GM12801 (cell line): Measurements from ENCODE around the gene UAP1L1.
A peak's percentile ranks its signal among the peaks of the same experiment; 100 is the strongest.

ENCODE experiments used
- TF ChIP-seq, protein P1 (sequence below): IDR thresholded peaks from one replicate; pipeline ENCODE4 v1.5.1; 2011; ENCODE audit warnings: control low read depth; ENCODE audit not compliant: insufficient read length; ENCODE audit errors: extremely low read depth

UAP1L1 gene, protein sequence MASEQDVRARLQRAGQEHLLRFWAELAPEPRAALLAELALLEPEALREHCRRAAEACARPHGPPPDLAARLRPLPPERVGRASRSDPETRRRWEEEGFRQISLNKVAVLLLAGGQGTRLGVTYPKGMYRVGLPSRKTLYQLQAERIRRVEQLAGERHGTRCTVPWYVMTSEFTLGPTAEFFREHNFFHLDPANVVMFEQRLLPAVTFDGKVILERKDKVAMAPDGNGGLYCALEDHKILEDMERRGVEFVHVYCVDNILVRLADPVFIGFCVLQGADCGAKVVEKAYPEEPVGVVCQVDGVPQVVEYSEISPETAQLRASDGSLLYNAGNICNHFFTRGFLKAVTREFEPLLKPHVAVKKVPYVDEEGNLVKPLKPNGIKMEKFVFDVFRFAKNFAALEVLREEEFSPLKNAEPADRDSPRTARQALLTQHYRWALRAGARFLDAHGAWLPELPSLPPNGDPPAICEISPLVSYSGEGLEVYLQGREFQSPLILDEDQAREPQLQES

DNA sequence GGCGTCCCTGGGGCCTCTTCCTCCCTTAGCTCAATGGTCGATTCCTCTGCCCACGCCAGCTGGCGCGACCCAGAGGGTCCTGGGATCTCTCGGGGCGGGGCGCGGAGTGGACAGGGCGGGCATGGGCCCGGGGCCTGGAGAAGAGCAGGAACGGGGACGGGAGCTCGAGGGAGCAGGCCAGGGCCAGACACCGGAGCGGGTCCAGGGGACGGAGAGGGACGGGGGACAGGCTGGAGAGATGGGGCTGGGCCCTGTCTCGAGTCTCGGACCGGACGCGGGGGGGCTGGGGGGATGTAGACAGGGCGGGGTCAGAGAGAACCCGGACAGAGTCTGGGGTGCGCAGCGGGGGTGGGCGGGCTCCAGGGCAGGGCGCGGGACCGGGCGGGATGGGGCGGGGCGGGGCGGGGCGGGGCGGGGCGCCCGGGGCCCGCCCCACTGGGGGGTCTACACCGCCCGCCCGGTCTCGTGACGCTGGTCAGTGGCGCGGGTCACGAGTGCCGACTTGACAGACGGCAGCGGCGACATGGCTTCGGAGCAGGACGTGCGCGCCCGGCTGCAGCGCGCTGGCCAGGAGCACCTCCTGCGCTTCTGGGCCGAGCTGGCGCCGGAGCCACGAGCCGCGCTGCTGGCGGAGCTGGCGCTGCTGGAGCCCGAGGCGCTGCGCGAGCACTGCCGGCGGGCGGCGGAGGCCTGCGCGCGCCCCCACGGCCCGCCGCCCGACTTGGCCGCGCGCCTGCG lies at the start of gene UAP1L1:
TSS of gene UAP1L1 (plus strand) at position 508 of the 738 bp plus-strand sequence. CDS start at position 524, 16 bp downstream.
- TF ChIP-seq, protein P1, sequence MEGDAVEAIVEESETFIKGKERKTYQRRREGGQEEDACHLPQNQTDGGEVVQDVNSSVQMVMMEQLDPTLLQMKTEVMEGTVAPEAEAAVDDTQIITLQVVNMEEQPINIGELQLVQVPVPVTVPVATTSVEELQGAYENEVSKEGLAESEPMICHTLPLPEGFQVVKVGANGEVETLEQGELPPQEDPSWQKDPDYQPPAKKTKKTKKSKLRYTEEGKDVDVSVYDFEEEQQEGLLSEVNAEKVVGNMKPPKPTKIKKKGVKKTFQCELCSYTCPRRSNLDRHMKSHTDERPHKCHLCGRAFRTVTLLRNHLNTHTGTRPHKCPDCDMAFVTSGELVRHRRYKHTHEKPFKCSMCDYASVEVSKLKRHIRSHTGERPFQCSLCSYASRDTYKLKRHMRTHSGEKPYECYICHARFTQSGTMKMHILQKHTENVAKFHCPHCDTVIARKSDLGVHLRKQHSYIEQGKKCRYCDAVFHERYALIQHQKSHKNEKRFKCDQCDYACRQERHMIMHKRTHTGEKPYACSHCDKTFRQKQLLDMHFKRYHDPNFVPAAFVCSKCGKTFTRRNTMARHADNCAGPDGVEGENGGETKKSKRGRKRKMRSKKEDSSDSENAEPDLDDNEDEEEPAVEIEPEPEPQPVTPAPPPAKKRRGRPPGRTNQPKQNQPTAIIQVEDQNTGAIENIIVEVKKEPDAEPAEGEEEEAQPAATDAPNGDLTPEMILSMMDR: no peak

DNA sequence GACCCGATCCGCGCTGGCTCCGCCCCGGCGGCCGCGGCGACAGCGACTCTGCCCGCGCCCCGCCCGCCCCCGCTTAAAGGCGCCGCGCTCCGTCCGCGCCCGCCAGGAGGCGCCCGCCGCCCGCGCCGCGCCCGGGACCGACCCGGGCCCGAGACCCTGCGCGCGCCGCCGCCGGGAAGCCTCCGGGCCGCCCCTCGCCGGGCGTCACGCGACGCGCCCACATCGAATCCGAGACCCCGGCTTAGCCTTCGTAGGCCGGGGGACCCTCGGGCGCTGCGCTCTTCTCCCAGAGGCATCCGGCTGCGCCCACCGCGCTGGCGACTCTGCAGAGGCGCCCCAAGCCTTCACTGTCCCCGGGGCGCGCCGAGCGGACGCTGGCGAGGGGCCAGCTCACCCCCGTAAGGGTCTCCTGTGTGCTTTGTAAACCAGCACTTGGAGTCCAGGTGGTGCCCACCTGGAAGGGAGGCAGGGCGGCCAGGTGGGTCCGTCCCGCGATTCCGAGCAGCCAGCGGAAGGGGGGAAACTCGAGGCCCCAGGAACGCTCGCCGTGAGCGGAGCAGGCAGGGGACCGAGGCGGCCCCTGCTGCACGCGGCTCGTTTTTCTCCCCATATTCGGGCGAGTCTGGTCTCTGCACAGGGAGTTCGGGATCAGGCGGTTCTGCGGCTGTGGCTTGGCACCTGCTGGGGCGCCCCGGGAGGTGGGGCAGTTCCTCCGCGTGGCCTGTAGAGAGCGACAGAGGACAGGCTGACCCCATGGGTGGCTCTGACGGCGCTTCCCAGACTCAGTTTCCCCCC lies 48.9 kb upstream of the UAP1L1 start:
- TF ChIP-seq, protein P1: no peak

DNA sequence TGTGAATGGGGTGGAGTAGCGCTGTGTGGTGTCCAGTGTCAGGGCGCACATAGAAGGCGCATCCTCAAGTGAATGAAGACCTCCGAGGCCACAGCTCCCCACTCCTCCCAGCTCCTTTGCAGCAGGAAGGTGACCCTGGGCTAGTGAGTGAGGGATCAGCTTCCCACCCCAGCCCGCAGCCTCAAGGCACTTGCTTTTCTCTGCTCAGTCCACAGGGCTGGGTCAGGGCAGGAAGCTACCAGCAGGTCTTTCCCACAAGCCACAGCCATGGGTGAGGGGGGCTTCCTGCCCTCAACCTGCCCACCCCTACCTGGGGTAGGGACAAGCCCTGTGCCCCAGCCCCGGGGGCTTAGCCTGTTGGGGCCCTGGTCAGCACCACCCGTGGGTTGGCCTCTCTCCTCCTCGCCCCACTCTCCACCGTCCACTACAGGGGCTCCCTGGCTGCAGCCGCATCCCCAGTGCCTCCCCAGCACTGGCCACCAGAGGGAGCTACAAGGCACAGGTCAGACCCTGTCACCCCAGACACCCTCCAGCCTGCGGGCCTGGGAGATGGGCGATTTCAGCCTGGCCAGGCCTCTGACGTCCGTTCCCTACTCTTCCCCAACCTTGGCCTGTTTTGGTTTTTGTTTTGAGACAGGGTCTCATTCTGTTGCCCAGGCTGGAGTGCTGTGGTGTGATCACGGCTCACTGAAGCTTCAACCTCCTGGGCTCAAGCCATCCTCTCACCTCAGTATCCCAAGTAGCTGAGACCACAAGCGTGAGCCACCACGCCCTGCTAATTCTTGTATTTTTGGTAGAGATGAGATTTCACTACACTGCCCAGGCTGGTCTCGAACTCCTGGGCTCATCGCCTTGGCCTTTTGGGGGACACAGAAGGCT lies 48.0 kb upstream of the UAP1L1 start:
- TF ChIP-seq, protein P1: peak; percentile 35

DNA sequence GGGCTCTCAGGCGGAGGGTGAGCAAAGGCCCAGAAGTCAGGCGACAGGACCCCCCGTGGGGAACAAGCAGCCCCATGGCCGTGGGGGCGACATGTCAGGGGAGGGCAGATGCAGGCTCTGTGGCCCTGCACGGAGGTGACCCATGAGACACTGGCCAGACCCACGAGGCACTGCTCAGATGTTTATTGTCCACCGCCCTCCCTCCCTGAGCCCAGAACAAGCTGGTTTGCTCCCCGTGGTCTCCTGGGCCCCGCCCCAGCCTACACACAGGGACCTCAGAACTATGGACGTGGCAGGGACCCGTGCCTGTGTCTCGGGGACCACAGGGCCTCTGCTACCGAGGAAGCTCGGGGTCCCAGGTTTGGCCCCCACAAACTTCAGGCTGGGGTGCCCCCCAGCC lies 47.3 kb upstream of the UAP1L1 start:
- TF ChIP-seq, protein P1: no peak

DNA sequence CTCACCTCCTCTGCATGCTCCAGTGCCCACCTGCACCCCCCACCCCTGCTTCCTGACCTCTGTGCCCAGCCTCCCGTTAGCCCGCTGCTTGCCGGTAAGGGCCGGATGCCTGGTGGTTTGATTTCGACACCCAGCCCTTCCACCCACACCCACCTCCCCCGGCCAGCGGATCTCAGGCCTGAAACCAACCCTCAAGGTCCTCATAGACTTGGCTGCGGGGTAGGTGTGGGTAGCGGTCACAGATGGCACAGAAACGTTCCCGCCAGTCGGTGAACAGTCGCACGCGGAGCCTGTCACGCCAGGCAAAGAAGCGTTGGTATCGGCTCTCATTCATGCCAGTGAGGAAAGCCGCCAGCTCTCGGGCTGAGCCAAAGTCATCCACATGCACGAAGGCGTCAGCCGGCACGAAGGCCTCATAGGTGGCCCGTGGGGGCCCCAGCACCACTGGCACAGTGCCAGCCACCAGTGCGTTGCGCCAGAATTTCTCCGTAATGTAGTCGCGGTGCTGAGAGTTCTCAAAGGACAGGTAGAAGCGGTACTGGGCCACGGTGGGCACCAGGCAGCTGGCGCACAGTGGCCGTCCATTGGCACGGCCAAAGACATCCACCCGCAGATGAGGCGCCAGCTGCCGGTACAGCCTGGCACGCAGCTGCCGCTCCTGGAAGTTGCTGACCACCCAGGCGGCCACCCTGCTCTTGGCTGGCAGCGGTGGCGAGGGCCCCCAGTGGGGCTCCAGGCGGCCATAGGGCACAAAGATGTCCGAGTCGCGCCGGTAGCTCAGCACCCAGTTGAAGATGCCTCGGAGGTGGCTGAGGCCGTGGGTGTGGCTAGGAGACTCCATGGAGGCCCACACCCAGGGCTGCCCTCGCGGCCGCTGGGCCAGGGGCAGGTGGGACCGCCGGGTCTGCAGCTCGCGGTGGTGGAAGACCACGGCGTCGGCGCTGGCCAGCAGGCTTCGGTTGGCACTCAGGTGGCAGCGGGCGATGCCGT lies 46.5 kb upstream of the UAP1L1 start:
- TF ChIP-seq, protein P1: no peak

DNA sequence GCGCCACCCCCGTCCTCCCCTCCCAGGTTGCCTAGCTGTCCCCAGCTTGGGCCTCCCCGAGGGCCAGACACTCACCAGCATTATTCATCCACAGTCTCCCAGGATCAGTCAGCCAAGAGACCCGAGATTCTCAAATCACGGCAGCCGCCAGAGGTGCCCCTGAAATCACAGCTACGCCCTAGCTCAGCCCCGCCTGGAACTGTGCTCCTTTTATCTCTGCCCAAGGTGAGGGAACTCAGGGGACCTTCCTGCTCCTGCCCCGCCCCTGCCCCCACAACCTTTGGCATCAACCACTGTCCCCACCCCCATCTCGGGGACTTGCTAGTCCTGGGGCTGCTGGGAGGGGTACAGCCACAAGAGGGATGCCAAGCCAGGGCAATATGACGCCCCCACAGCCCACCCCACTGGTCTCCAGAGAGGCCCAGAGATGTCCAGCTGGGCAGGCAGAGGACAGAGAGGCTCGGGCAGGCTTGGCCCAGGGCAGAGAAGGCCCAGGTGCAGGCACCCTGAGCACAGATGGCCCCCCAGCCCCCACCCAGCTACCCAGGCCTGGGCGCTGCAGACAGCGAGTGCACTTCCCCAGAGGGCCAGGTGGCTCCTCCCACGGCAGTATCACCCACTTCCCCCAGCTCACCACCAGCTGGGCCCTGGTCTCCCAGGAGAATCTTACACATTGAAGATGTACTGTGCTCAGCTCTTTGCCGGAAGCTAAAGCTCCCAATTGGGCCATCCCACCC lies 45.2 kb upstream of the UAP1L1 start, which contains the start of gene FUT7:
TSS of gene FUT7 (minus strand) at position 185 of the 737 bp plus-strand sequence. CDS start at position 88, 97 bp downstream.
- TF ChIP-seq, protein P1: no peak
